HUES48 (cell line): ENCODE data around the gene CDH13.

Source experiments
- H3K27ac ChIP-seq: one replicate; pipeline ENCODE4 v1.7.0; 2013; ENCODE audit warnings: low read depth, low read length, inconsistent platforms
- H3K27me3 ChIP-seq: 2 replicates; pipeline ENCODE4 v1.6.1; 2013; ENCODE audit warnings: mild to moderate bottlenecking, low read length; ENCODE audit not compliant: control insufficient read depth, insufficient read depth
- H3K36me3 ChIP-seq: 2 replicates; pipeline ENCODE4 v1.6.1; 2013; ENCODE audit warnings: low read length; ENCODE audit not compliant: control insufficient read depth, insufficient read depth
- H3K4me1 ChIP-seq: 2 replicates; pipeline ENCODE4 v1.6.1; 2013; ENCODE audit warnings: mild to moderate bottlenecking, low read length; ENCODE audit not compliant: control insufficient read depth, insufficient read depth
- H3K4me3 ChIP-seq: 2 replicates; pipeline ENCODE4 v1.5.1; 2013; ENCODE audit warnings: mild to moderate bottlenecking, low read depth, low read length
- H3K9ac ChIP-seq: 2 replicates; pipeline ENCODE4 v1.6.1; 2013; ENCODE audit warnings: mild to moderate bottlenecking, low read depth, low read length, moderate library complexity
- H3K9me3 ChIP-seq: 2 replicates; pipeline ENCODE4 v1.6.1; 2013; ENCODE audit warnings: low read length; ENCODE audit not compliant: control insufficient read depth, insufficient read depth

CDH13 gene

GRCh38 chr16:83700918-83701317 is 1074.1 kb downstream of the CDH13 start:
- no peak overlapping the region for H3K9ac ChIP-seq
- H3K4me1 ChIP-seq: no peaks in the 10 kb centered on the region
- no peaks in the 10 kb centered on the region for H3K36me3 ChIP-seq
- H3K27me3 ChIP-seq: no peaks in the 10 kb centered on the region
- no peaks in the 10 kb centered on the region for H3K9me3 ChIP-seq
- H3K27ac ChIP-seq: no peak overlapping the region
- H3K4me3 ChIP-seq: no peak overlapping the region

- H3K4me3 ChIP-seq: no peak overlapping the region
Measured at GRCh38 chr16:83701494-83701893, 1074.7 kb downstream of the CDH13 start.

GRCh38 chr16:83704656-83705055 is 1077.9 kb downstream of the CDH13 start:
- Histone ChIP-seq H3K9me3 (no peaks in the 10 kb centered on the region), H3K4me1 (no peaks in the 10 kb centered on the region), H3K9ac (no peak overlapping the region), H3K36me3 (no peaks in the 10 kb centered on the region), H3K27me3 (no peaks in the 10 kb centered on the region), H3K27ac (no peak overlapping the region), H3K4me3 (no peak overlapping the region)

More at GRCh38 chr16:83701494-83701893, 1074.7 kb downstream of the CDH13 start:
- Histone ChIP-seq H3K36me3 (no peaks in the 10 kb centered on the region), H3K27me3 (no peaks in the 10 kb centered on the region), H3K4me1 (no peaks in the 10 kb centered on the region), H3K27ac (no peak overlapping the region), H3K9ac (no peak overlapping the region), H3K9me3 (no peaks in the 10 kb centered on the region)

GRCh38 chr16:83705856-83706255 is 1079.1 kb downstream of the CDH13 start:
- Histone ChIP-seq H3K27ac (no peak overlapping the region), H3K27me3 (no peaks in the 10 kb centered on the region), H3K36me3 (no peaks in the 10 kb centered on the region), H3K9ac (no peak overlapping the region), H3K4me1 (no peaks in the 10 kb centered on the region), H3K4me3 (no peak overlapping the region), H3K9me3 (no peaks in the 10 kb centered on the region)

GRCh38 chr16:83706394-83706793 is 1079.6 kb downstream of the CDH13 start:
- no peak overlapping the region for H3K9ac ChIP-seq
- H3K27me3 ChIP-seq: no peaks in the 10 kb centered on the region
- no peak overlapping the region for H3K4me3 ChIP-seq
- no peaks in the 10 kb centered on the region for H3K36me3 ChIP-seq
- no peaks in the 10 kb centered on the region for H3K4me1 ChIP-seq
- H3K27ac ChIP-seq: no peak overlapping the region
- no peaks in the 10 kb centered on the region for H3K9me3 ChIP-seq

- Histone ChIP-seq H3K4me3 (no peak overlapping the region), H3K9me3 (no peaks in the 10 kb centered on the region), H3K27ac (no peak overlapping the region), H3K36me3 (no peaks in the 10 kb centered on the region), H3K27me3 (no peaks in the 10 kb centered on the region), H3K4me1 (0 out of 2 replicates have a peak, but pooled peaks cover 14% of the 10 kb centered on the region), H3K9ac (no peak overlapping the region)
Measured at GRCh38 chr16:83711069-83711468, 1084.3 kb downstream of the CDH13 start.

GRCh38 chr16:83713597-83713996 is 1086.8 kb downstream of the CDH13 start:
- Histone ChIP-seq H3K4me1 (0 out of 2 replicates have a peak, but pooled peaks cover 18% of the 10 kb centered on the region), H3K4me3 (no peak overlapping the region), H3K9me3 (no peaks in the 10 kb centered on the region), H3K27me3 (no peaks in the 10 kb centered on the region), H3K9ac (no peak overlapping the region), H3K36me3 (no peaks in the 10 kb centered on the region), H3K27ac (no peak overlapping the region)

- Histone ChIP-seq H3K27me3 (no peaks in the 10 kb centered on the region), H3K4me1 (0 out of 2 replicates have a peak, but pooled peaks cover 18% of the 10 kb centered on the region), H3K4me3 (no peak overlapping the region), H3K9ac (no peak overlapping the region), H3K9me3 (no peaks in the 10 kb centered on the region), H3K36me3 (no peaks in the 10 kb centered on the region), H3K27ac (no peak overlapping the region)
Measured at GRCh38 chr16:83714286-83714685, 1087.5 kb downstream of the CDH13 start.

GRCh38 chr16:83715217-83715920 is 1088.6 kb downstream of the CDH13 start:
- no peak overlapping the region for H3K9ac ChIP-seq
- H3K4me1 ChIP-seq: 0 out of 2 replicates have a peak, but pooled peaks cover 18% of the 10 kb centered on the region
- H3K27me3 ChIP-seq: no peaks in the 10 kb centered on the region
- H3K4me3 ChIP-seq: no peak overlapping the region
- no peaks in the 10 kb centered on the region for H3K9me3 ChIP-seq
- no peak overlapping the region for H3K27ac ChIP-seq
- no peaks in the 10 kb centered on the region for H3K36me3 ChIP-seq

- no peaks in the 10 kb centered on the region for H3K27me3 ChIP-seq
- H3K4me1 ChIP-seq: 0 out of 2 replicates have a peak, but pooled peaks cover 18% of the 10 kb centered on the region
- no peaks in the 10 kb centered on the region for H3K36me3 ChIP-seq
- H3K9ac ChIP-seq: no peak overlapping the region
- no peak overlapping the region for H3K27ac ChIP-seq
- no peak overlapping the region for H3K4me3 ChIP-seq
- no peaks in the 10 kb centered on the region for H3K9me3 ChIP-seq
Measured at GRCh38 chr16:83717308-83717707, 1090.5 kb downstream of the CDH13 start.

- Histone ChIP-seq H3K27me3 (no peaks in the 10 kb centered on the region), H3K36me3 (no peaks in the 10 kb centered on the region), H3K27ac (no peak overlapping the region), H3K9me3 (no peaks in the 10 kb centered on the region), H3K4me1 (0 out of 2 replicates have a peak, but pooled peaks cover 18% of the 10 kb centered on the region), H3K4me3 (no peak overlapping the region), H3K9ac (no peak overlapping the region)
Measured at GRCh38 chr16:83717814-83718213, 1091.0 kb downstream of the CDH13 start.
